HG03558 (cell line): ENCODE measurements around the gene PLG.
"Not testable (repeated sequence)": the region's sequence is repeated elsewhere in the genome, so short reads cannot be mapped to it uniquely, and the experiment has no call there.

ENCODE experiments used
- ATAC-seq: cut with Tn5 transposase; IDR thresholded peaks from one replicate; pipeline ENCODE4 v1.9.1; 2021; ENCODE audit warnings: moderate number of reproducible peaks; ENCODE audit not compliant: unreplicated experiment; ENCODE audit errors: extremely low read depth

PLG gene

GRCh38 chr6:160701918-160702680, at the start of gene PLG:
PLG (plus strand) TSS chr6:160702244; CDS start chr6:160702305, 61 bp downstream.
- not testable (repeated sequence) for ATAC-seq

DNA sequence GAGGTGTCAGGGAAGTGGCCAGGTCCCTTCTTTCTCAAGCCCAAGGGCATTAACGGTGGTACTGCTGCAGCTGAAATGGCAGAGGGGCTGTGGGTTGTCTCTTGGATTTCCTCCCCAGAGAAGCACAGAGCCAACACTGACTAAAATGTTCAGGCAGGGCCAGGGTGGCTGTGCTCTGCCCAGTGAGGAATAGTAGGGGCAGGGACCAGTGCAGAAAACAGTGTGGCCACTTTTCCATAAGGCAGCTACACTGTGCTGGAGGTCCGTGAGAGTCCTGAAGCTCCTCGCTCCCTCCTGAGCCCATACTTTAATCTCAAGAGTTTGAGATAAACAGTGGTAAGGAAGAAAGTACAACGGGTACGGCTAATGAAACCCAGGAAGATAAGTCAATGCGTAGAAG, 42.5 kb upstream of the PLG start:
- ATAC-seq: no peak

GRCh38 chr6:160661216-160661615, 40.8 kb upstream of the PLG start:
- ATAC-seq: no peak

GRCh38 chr6:160662429-160662828, 39.6 kb upstream of the PLG start:
- no peak for ATAC-seq

DNA sequence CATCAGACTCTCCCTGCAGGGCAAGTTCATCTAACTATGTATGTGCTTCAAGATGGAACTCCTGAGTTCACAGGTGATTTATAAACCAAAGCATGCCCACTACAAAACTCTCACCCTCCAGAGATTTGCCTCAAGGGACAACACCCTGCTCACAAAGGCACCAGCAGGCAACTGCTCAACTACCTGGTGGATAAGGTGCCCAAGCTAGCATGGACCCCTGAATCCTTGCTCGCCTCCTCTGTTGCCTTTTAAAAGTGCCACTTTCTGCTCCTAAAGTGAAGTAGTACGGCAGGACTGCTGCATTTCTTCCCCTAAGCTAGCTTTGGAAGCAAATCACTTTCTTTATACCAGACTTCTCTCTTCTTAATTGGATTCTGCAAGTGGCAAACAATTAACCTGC, 39.2 kb upstream of the PLG start:
- no peak for ATAC-seq

- not testable (repeated sequence) for ATAC-seq
Measured at GRCh38 chr6:160664198-160664597, 37.8 kb upstream of the PLG start, which contains the start of gene LPA. LPA (minus strand) TSS chr6:160664275; CDS start chr6:160664214, 61 bp downstream.

DNA sequence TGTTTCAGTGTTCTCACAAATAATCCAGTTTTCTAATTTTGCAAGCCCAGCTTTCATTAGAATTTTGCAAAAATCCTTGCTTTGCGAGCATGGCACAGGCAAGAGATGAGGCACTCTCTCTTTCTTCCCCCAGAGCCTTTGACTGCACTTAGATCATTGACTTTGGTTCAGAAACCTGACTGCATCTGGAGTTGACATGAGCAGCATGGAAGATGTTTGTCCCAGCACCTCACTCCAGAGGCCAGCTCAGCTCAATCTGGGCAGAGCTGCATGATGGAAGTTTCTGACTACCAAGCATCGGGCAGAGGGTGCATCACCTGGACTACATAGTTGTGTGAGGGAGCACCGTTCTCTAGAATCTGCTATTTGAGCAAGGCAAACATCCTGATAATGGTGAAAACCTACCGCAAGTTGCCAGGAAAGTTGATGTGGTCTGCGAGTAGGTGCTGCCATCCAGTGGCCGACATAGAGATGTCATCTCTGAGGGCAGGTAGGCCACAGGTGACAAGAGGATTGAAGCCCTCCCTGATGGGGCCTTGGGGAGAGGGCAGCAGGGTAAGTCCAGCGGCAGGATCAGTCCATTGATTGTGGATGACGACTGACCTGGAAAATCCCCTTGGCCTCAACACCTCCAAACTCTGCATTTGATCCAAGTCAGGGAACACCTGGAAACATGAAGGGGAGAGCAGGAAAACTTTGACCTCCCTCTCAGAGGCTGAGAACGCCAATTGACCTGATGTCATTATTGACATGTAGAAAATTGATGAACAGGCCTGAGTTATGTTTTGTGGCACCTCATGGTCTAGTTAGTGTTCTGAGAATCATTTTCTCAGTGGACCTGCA, 34.2 kb upstream of the PLG start:
- no peak for ATAC-seq

DNA sequence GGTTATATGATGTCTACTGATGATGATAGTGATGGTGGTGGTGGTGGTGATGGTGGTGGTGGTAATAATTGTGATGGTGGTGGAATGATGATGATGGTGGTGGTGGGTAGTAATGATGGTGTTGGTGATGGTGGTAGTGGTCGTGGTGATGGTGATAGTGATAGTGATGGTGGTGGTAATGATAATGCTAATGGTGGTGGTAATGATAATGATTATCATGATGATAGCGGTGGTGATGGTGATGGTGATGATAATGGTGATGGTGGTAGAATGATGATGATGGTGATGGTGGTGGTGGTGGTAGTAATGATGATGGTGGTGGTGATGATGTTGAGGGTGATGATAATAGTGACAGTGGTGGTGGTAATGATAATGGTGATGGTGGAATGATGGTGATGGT, 33.5 kb upstream of the PLG start:
- no peak for ATAC-seq

DNA sequence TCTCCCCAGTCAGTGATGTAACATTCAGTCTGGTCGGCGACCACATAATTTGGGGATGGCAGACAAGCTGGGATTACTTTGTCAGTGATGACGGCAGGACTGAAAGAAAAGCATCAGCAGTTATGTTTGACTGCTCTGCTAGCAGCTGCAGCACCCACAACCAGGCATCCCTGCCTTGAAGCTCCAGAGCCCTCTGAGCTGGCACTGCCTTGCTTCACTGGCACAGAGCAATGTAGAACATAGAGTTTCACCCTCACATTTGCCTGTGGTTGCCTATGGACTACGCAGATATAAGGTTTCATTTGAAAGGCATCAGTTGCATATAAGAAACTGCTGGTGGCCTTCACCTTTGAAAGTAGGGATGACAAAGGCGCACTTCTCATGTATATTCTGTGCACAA, 25.6 kb upstream of the PLG start:
- not testable (repeated sequence) for ATAC-seq

- no peak for ATAC-seq
Measured at GRCh38 chr6:160678230-160678629, 23.8 kb upstream of the PLG start.

DNA sequence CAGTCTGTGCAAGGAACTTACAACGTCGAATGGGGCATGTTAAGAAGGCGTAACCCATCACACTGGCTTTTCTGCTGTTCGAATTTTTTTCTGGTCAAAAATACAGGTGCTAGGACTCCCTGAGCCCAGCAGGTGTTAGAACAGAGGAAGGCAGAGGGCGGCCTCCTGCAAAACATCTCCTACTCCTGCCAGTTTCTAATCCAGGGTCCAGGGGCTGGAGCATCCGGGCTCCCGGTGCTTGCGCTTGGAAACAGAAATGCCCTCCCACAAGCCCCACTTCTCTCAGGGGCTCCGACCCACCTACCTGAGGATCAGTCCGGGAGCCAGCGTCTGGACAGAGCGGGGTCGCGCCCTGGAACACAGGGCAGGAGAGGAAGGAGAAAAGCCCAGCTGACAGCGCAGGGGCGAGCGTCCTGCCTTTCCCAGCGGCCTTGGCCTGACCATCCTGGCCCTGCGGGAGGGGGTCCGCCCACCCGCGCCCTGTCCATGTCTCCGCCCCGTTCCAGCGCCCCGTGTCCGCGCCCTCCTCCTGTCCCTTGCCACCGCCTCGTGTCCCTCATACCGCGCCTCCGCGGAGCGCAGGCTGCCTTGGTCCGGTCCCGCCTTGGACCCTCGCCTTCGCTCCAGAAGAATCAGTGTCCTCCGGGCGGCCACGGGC, 23.2 kb upstream of the PLG start:
- no peak for ATAC-seq

- no peak for ATAC-seq
Measured at GRCh38 chr6:160679402-160679769, 22.7 kb upstream of the PLG start.

DNA sequence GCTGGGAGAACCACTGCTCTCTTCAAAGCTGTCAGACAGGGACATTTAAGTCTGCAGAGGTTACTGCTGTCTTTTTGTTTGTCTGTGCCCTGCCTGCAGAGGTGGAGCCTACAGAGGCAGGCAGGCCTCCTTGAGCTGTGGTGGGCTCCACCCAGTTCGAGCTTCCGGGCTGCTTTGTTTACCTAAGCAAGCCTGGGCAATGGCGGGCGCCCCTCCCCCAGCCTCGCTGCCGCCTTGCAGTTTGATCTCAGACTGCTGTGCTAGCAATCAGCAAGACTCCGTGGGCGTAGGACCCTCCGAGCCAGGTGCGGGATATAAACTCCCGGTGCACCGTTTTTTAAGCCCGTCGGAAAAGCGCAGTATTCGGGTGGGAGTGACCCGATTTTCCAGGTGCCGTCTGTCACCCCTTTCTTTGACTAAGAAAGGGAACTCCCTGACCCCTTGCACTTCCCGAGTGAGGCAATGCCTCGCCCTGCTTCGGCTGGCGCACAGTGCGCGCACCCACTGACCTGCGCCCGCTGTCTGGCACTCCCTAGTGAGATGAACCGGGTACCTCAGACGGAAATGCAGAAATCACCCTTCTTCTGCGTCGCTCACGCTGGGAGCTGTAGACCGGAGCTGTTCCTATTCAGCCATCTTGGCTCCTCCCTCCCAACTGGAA, 16.8 kb upstream of the PLG start:
- ATAC-seq: not testable (repeated sequence)

DNA sequence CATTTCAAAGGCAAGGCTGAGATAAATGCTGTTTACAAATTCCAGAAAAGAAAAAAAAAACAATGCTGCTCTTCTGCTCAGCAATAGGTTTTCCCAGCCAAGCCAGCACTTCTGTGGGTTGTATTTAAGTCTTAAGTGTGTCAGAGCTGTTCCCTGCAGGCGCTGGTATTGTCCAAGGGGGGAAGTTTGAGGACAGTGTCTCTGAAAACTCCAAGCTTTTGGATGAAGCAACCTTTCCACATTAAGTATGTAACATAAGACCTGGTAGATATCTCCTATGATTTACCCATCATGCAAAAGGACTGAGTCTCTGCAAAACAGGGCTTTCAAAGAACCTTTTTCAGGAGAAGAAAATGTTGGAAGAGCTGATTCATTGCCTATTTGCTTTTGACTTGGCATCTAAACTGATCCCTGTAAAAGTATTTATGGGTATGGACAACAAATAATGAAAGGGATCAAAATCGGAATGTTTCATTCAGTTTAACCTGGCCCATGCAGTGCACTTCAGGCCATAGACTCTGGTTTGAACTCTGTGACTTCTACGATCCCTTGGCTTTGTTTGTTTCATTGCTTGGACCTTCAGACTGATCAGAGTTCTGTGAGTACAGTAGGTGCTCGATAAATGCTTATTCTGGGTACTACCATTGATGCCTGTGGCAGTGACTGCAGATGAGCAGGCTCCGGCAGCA, 16.1 kb upstream of the PLG start:
- ATAC-seq: no peak

DNA sequence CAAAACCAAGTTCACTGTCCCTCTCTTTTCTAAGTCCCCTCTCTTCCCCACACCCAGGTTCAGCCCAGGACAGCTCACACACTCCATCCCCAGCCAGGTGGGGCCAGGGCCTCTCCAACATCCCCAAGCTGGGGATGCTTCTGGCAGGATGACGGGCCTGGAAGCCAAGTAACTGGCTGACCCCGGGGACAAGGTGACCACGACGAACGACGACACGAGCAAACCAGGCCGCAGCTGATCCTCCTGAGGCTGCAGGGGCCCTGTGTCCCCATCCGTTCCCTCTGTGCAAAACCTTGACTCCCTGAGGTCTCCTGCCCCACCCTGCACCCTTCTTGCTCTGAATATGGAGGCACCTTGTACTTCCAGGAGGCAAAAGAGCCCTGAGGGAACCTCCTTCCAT, 11.6 kb upstream of the PLG start:
- no peak for ATAC-seq

GRCh38 chr6:160691617-160692016, 10.4 kb upstream of the PLG start:
- no peak for ATAC-seq

DNA sequence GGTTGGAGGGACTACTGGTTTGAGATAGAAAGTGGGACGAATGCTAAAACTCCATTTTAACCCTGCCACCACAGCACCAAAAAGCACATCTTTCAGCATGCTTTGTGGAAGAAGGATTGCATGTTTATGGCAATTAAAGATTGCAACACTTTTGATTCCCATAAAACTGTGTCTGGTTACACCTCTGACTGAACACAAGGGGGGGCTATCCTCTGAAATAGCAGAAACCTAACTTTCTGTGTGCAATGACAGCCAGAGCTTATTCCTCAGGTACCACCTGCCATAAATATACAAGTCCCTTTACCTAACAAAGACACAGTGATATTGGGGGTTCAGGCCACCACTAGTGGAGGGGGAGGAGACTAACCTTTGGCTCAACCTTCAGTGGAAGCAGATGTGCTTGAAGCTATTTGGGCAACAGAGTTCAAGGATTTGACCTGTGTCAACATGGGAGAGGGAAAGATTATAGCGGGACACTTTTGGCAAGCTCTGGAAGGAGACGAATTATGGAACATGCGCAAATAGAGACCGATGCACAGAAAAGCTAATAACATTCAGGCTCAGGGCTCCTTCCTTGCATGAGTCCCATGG, 9.6 kb upstream of the PLG start:
- no peak for ATAC-seq

DNA sequence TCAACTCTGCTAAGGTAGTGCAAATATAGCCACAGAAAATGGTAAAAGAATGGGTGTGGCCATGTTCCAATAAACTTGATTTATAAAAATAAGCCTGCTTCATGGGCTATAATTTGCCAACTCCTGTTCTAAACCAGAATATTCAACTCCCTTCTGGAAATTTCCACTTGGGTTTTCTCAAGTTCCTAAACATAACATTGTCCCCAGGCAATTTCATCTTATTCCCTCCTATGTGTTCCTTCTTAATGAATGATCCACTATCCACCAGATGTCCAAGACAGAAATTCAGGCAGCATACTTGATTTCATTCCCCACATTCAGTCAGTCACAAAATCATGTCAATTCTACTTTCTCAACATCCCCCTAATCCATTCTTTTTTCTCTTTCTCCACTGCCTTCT, 7.0 kb upstream of the PLG start:
- not testable (repeated sequence) for ATAC-seq

GRCh38 chr6:160695622-160696021, 6.4 kb upstream of the PLG start:
- ATAC-seq: not testable (repeated sequence)
